ENCODE data around the gene CD44. TPM values are rescaled to one million over a fixed set of nuclear protein-coding genes. Genes with fewer than 3 reads are reported as not detected.
A peak's percentile ranks its signal among the peaks of the same experiment; 100 is the strongest.

Gene CD44
- total and polyA plus RNA-seq, 2 experiments from 2014 or later: 405 to 519 TPM

DNA sequence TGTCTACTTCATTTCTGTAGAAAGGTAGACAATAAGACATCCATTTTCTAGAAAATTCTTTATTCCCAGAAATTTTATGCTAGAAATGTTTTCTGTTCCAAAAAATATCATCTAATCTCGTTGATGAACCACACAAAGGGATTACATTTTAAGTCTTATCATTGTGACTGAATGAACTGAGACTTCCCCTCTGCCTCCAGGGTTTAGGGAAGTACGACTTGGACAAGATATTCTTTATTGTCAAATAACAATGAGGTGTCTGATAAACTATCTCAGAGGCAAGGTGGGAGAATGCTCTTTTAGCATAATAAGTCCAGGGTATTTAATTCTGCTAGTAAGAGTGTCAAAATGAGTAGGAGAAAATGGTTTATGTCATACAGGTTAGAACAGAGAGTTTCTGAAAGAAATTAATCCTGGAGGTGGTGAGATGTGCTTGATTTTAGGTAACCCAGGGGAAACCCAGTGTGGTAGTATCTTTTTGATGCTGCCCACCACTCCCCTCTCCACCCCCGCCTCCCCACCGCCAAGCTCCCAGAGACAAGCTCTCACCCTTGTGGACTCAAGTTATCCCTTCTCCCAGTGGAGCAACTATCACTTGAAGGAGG, 100.6 kb downstream of the CD44 start:
- no peak overlapping the region for H3K9ac ChIP-seq
- H2AFZ ChIP-seq: no peak overlapping the region
- H3K4me3 ChIP-seq: no peak overlapping the region
- H3K4me1 ChIP-seq (ENCODE audit: insufficient read depth): peaks cover 30% of the 10 kb centered on the region
- H3K4me2 ChIP-seq (ENCODE audit: unreplicated experiment): no peak overlapping the region
- in situ Hi-C loops (cut with MboI): no loop called here
- no peaks in the 10 kb centered on the region for H3K79me2 ChIP-seq (ENCODE audit: insufficient read depth)
- H3K36me3 ChIP-seq (ENCODE audit: low read depth): no peaks in the 10 kb centered on the region
- TF ChIP-seq EZH2phosphoT487 (IDR thresholded peaks at IDR 0.05; ENCODE audit: insufficient read depth, low read depth) (no peak), EZH2 (IDR thresholded peaks at IDR 0.05; ENCODE audit: insufficient read depth, poor library complexity, severe bottlenecking) (no peak)
- H3K27ac ChIP-seq: no peak overlapping the region
- H3F3A ChIP-seq (ENCODE audit: insufficient read depth): peaks cover 39% of the 10 kb centered on the region
- no peak for DNase-seq
- no peaks in the 10 kb centered on the region for H3K27me3 ChIP-seq (replicated peaks; ENCODE audit: insufficient read depth)
- 86 to 87% methylated on average over 4 of the region's 4 CpGs for WGBS, 2 experiments (ENCODE audit: low coverage in 1 of 2, low lambda C conversion rate in 2 of 2, missing lambda C conversion rate in 2 of 2)
- H4K20me1 ChIP-seq (ENCODE audit: insufficient read depth): no peaks in the 10 kb centered on the region
- H3K9me2 ChIP-seq (ENCODE audit: insufficient read depth): no peaks in the 10 kb centered on the region
- H3K9me3 ChIP-seq (ENCODE audit: low read depth): no peaks in the 10 kb centered on the region

DNA sequence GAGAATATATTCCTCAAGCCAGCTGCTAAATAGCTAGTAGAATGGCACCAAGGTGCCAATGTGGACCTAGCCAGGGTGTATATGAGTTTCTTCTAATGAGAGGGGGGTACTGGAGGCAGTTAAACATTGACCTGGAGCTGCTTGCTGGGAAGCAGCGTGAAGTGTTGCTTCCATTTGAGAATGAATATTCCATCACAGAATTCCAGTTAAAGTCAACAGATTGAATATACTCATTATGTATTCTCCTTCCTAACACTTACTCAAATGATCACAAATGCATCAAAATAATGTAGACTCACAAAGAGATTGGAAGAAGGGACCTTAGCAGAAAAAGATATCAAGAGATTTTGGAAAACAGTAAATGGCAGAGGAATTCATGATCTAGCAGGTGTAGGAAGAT, 102.1 kb downstream of the CD44 start:
- in situ Hi-C loops (cut with MboI): no loop called here

DNA sequence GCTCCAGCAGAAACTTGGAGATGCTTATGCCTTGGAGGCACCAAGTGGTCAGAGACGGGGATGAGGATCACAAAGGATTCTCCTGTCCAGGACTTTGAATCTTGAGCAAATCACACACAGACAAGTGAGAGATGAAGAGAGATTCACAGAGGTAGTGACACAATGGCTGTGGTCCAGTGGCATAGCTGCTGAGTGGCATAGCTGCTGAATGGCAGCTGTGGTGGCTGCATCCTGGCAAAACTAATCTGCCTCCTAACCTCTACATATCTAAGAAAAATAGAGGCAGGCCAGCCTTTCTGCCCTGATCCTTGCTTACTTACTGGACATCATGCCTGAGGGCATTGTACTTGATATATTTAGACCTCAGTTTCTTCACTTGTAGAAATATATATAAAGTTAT, 102.6 kb downstream of the CD44 start:
- Histone ChIP-seq H3K4me2 (ENCODE audit: unreplicated experiment) (no peak overlapping the region), H2AFZ (no peak overlapping the region), H3K4me3 (no peak overlapping the region), H3K4me1 (ENCODE audit: insufficient read depth) (peaks cover 21% of the 10 kb centered on the region), H3K36me3 (ENCODE audit: low read depth) (no peaks in the 10 kb centered on the region), H3K27ac (no peak overlapping the region), H3K9me3 (ENCODE audit: low read depth) (no peaks in the 10 kb centered on the region), H3K9me2 (ENCODE audit: insufficient read depth) (no peaks in the 10 kb centered on the region), H3F3A (ENCODE audit: insufficient read depth) (peaks cover 20% of the 10 kb centered on the region), H3K79me2 (ENCODE audit: insufficient read depth) (no peaks in the 10 kb centered on the region), H4K20me1 (ENCODE audit: insufficient read depth) (no peaks in the 10 kb centered on the region), H3K27me3 (replicated peaks; ENCODE audit: insufficient read depth) (no peaks in the 10 kb centered on the region), H3K9ac (no peak overlapping the region)
- TF ChIP-seq EZH2 (IDR thresholded peaks at IDR 0.05; ENCODE audit: insufficient read depth, poor library complexity, severe bottlenecking): no peak
- no peak for TF ChIP-seq EZH2phosphoT487 (IDR thresholded peaks at IDR 0.05; ENCODE audit: insufficient read depth, low read depth)
- 80 to 100% methylated on average over 1 of the region's 1 CpG for WGBS, 2 experiments (ENCODE audit: low coverage in 1 of 2, low lambda C conversion rate in 2 of 2, missing lambda C conversion rate in 2 of 2)
- DNase-seq: no peak
- in situ Hi-C loops (cut with MboI): no loop called here

More for the DNA sequence above, 102.1 kb downstream of the CD44 start:
- Histone ChIP-seq H3K4me2 (ENCODE audit: unreplicated experiment) (no peak overlapping the region), H3F3A (ENCODE audit: insufficient read depth) (peaks cover 24% of the 10 kb centered on the region), H3K4me1 (ENCODE audit: insufficient read depth) (peaks cover 23% of the 10 kb centered on the region), H3K27me3 (replicated peaks; ENCODE audit: insufficient read depth) (no peaks in the 10 kb centered on the region), H3K4me3 (no peak overlapping the region), H3K27ac (no peak overlapping the region), H3K9ac (no peak overlapping the region), H4K20me1 (ENCODE audit: insufficient read depth) (no peaks in the 10 kb centered on the region), H3K36me3 (ENCODE audit: low read depth) (no peaks in the 10 kb centered on the region), H2AFZ (no peak overlapping the region), H3K9me2 (ENCODE audit: insufficient read depth) (no peaks in the 10 kb centered on the region), H3K9me3 (ENCODE audit: low read depth) (no peaks in the 10 kb centered on the region), H3K79me2 (ENCODE audit: insufficient read depth) (no peaks in the 10 kb centered on the region)
- no peak for DNase-seq
- 100% methylated on average over 1 of the region's 1 CpG for WGBS, 2 experiments (ENCODE audit: low coverage in 1 of 2, low lambda C conversion rate in 2 of 2, missing lambda C conversion rate in 2 of 2)
- TF ChIP-seq EZH2 (IDR thresholded peaks at IDR 0.05; ENCODE audit: insufficient read depth, poor library complexity, severe bottlenecking) (no peak), EZH2phosphoT487 (IDR thresholded peaks at IDR 0.05; ENCODE audit: insufficient read depth, low read depth) (no peak)

- no peak for TF ChIP-seq EZH2 (IDR thresholded peaks at IDR 0.05; ENCODE audit: insufficient read depth, poor library complexity, severe bottlenecking)
- no peak for TF ChIP-seq EZH2phosphoT487 (IDR thresholded peaks at IDR 0.05; ENCODE audit: insufficient read depth, low read depth)
- WGBS, 2 experiments (ENCODE audit: low coverage in 1 of 2, low lambda C conversion rate in 2 of 2, missing lambda C conversion rate in 2 of 2): 91 to 93% methylated on average over 3 of the region's 3 CpGs
- peak; percentile 58 for DNase-seq
- no peak overlapping the region for H2AFZ ChIP-seq
- no peaks in the 10 kb centered on the region for H3K9me3 ChIP-seq (ENCODE audit: low read depth)
- peaks cover 24% of the 10 kb centered on the region for H3K4me1 ChIP-seq (ENCODE audit: insufficient read depth)
- no peak overlapping the region for H3K4me3 ChIP-seq
- no peak overlapping the region for H3K4me2 ChIP-seq (ENCODE audit: unreplicated experiment)
- H3K9me2 ChIP-seq (ENCODE audit: insufficient read depth): no peaks in the 10 kb centered on the region
- in situ Hi-C loops (cut with MboI): no loop called here
- H4K20me1 ChIP-seq (ENCODE audit: insufficient read depth): no peaks in the 10 kb centered on the region
- peaks cover 21% of the 10 kb centered on the region for H3F3A ChIP-seq (ENCODE audit: insufficient read depth)
- H3K27me3 ChIP-seq (replicated peaks; ENCODE audit: insufficient read depth): no peaks in the 10 kb centered on the region
- H3K9ac ChIP-seq: no peak overlapping the region
- no peaks in the 10 kb centered on the region for H3K79me2 ChIP-seq (ENCODE audit: insufficient read depth)
- H3K27ac ChIP-seq: peak overlapping the region; percentile 31
- H3K36me3 ChIP-seq (ENCODE audit: low read depth): no peaks in the 10 kb centered on the region
Measured at GRCh38 chr11:35242412-35243242, 103.7 kb downstream of the CD44 start.

Measured in GM23248 (cell line).